ENCODE measurements around the gene HOXA2.

HOXA2 gene

DNA sequence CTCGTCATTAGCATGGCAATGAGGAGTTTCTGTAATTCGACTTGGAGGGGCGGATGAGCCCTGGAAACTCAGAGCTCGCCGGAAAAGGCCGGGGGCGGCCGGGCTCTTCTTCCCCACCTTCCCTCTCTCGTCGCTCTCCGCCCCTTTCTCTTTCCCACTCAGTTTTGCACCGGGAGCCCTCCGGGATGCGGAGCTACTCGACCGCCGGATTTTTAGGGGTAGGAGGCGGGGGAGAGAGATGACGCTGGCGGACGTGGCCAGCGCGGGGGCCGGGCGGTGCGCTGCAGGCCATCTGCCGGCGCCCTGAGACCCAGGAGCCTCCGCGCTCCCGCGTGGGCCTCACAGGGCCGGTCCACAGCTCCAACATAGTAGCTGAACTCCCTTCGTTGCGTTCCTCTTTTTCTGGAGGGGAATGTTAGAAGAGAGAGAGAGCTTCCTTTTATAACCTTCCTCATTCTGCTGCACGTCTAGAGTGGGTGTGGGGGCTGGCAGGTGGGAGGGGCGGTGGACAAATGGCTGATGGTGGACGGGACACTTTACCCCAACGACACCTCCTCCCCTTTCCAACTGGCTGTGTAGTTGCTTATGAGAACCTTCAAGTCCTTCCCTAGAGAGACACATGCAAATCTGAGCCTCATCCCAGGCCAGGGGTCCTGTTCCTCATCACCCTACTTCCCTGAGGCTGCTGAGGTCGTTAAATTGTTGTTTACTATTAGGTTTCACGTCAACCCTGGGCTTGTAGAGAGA is 5.5 kb downstream of the HOXA2 start:
- Histone ChIP-seq H3K4me1 (ENCODE audit: control insufficient read depth, low read depth, low read length) (peaks cover 24% of the 10 kb centered on the region), H3K27me3 (ENCODE audit: control insufficient read depth, insufficient read depth, low read length) (peaks cover 100% of the 10 kb centered on the region), H3K9ac (ENCODE audit: low read length) (peak overlapping the region; percentile 4), H3K9me3 (ENCODE audit: control insufficient read depth, low read depth, low read length) (no peaks in the 10 kb centered on the region), H3K27ac (ENCODE audit: low read length) (no peak overlapping the region), H3K4me3 (ENCODE audit: low read length) (peak overlapping the region; percentile 53), H3K36me3 (ENCODE audit: control insufficient read depth, low read depth, low read length) (no peaks in the 10 kb centered on the region)

DNA sequence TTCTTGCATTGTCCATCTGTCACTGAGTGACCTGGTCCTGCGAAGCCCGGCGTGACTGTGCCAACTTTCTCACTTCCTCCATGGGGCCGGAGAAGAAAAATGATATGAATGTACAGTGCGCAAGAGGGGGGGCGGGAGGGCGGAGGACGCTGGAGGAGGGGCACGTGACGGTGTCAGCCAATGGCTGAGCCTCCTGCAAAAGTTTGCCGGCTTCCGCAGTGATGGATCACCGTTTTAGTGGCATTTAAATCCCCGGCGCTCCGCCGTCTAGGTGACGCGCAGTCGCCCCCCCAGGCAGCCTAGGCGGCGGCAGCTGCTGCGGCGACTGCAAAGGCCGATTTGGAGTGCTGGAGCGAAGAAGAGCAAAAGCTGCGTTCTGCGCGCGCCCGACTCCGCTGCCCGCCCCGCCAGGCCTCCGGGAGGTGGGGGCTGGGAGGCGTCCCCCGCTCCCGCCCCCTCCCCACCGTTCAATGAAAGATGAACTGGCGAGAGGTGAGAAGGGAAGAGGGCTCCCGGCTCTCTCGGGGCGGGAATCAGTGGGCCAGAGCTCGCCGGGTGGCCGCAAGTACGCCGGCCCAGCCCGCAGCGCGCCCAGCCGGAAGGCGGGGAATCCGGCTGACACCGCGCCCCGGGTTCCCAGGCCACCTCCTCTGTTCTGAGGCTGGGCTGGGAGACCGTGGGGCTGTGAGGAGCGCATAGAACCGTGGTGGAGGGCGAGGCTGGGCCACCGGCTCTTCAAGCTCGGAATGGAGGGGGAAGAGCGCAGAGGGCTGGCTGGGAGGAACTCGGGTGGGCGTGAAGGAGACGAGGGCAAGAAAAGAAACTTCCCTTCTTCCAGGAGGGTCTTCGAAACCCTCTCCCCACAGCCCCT is 6.4 kb downstream of the HOXA2 start, which contains the start of gene HOXA1:
Gene HOXA1, minus strand, starts transcription at position 104 of the 871 bp plus-strand sequence. Its CDS starts 88 bp downstream, at position 16.
- H3K4me3 ChIP-seq (ENCODE audit: low read length) = peak within 1 kb of the TSS; percentile 53

GRCh38 chr7:27095050-27095896 is 7.2 kb downstream of the HOXA2 start:
- H3K4me1 ChIP-seq (ENCODE audit: control insufficient read depth, low read depth, low read length) = peaks cover 28% of the 10 kb centered on the region
- H3K27ac ChIP-seq (ENCODE audit: low read length) = no peak overlapping the region
- peaks cover 100% of the 10 kb centered on the region for H3K27me3 ChIP-seq (ENCODE audit: control insufficient read depth, insufficient read depth, low read length)
- H3K9me3 ChIP-seq (ENCODE audit: control insufficient read depth, low read depth, low read length) = no peaks in the 10 kb centered on the region
- no peak overlapping the region for H3K9ac ChIP-seq (ENCODE audit: low read length)
- H3K4me3 ChIP-seq (ENCODE audit: low read length) = peak overlapping the region; percentile 53
- H3K36me3 ChIP-seq (ENCODE audit: control insufficient read depth, low read depth, low read length) = no peaks in the 10 kb centered on the region

More for the DNA sequence above, 6.4 kb downstream of the HOXA2 start, which contains the start of gene HOXA1:
- no peaks in the 10 kb centered on the region for H3K9me3 ChIP-seq (ENCODE audit: control insufficient read depth, low read depth, low read length)
- H3K27me3 ChIP-seq (ENCODE audit: control insufficient read depth, insufficient read depth, low read length) = peaks cover 100% of the 10 kb centered on the region
- peak within 1 kb of the TSS; percentile 4 for H3K9ac ChIP-seq (ENCODE audit: low read length)
- H3K36me3 ChIP-seq (ENCODE audit: control insufficient read depth, low read depth, low read length) = no peaks in the 10 kb centered on the region
- peaks cover 29% of the 10 kb centered on the region for H3K4me1 ChIP-seq (ENCODE audit: control insufficient read depth, low read depth, low read length)
- H3K27ac ChIP-seq (ENCODE audit: low read length) = no peak within 1 kb of the TSS

GRCh38 chr7:27094304-27095049 is 8.0 kb downstream of the HOXA2 start:
- peaks cover 100% of the 10 kb centered on the region for H3K27me3 ChIP-seq (ENCODE audit: control insufficient read depth, insufficient read depth, low read length)
- no peak overlapping the region for H3K27ac ChIP-seq (ENCODE audit: low read length)
- H3K9me3 ChIP-seq (ENCODE audit: control insufficient read depth, low read depth, low read length) = no peaks in the 10 kb centered on the region
- H3K4me3 ChIP-seq (ENCODE audit: low read length) = no peak overlapping the region
- H3K36me3 ChIP-seq (ENCODE audit: control insufficient read depth, low read depth, low read length) = no peaks in the 10 kb centered on the region
- no peak overlapping the region for H3K9ac ChIP-seq (ENCODE audit: low read length)
- peaks cover 28% of the 10 kb centered on the region for H3K4me1 ChIP-seq (ENCODE audit: control insufficient read depth, low read depth, low read length)

- no peak overlapping the region for H3K27ac ChIP-seq (ENCODE audit: low read length)
- peaks cover 25% of the 10 kb centered on the region for H3K4me1 ChIP-seq (ENCODE audit: control insufficient read depth, low read depth, low read length)
- H3K27me3 ChIP-seq (ENCODE audit: control insufficient read depth, insufficient read depth, low read length) = peaks cover 100% of the 10 kb centered on the region
- H3K9ac ChIP-seq (ENCODE audit: low read length) = no peak overlapping the region
- H3K36me3 ChIP-seq (ENCODE audit: control insufficient read depth, low read depth, low read length) = no peaks in the 10 kb centered on the region
- no peak overlapping the region for H3K4me3 ChIP-seq (ENCODE audit: low read length)
- H3K9me3 ChIP-seq (ENCODE audit: control insufficient read depth, low read depth, low read length) = no peaks in the 10 kb centered on the region
These were observed 9.1 kb downstream of the HOXA2 start for GRCh38 chr7:27093184-27093895.

DNA sequence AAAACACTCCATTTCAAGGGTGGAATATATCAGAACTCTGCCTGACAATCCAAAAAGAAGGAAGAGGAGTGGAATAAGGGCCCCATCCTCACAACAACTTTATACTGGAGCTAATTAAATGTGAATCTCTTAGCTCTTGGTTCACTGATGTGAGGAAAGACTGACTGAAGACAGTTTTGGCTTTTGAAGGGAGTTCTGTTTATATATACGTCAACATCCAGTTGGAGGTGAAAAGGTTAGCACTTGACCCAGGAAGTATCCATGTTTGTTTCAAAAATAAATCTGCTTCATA is 9.7 kb downstream of the HOXA2 start:
- Histone ChIP-seq H3K4me3 (ENCODE audit: low read length) (no peak overlapping the region), H3K9ac (ENCODE audit: low read length) (no peak overlapping the region), H3K4me1 (ENCODE audit: control insufficient read depth, low read depth, low read length) (peaks cover 25% of the 10 kb centered on the region), H3K27me3 (ENCODE audit: control insufficient read depth, insufficient read depth, low read length) (peaks cover 100% of the 10 kb centered on the region), H3K36me3 (ENCODE audit: control insufficient read depth, low read depth, low read length) (no peaks in the 10 kb centered on the region), H3K9me3 (ENCODE audit: control insufficient read depth, low read depth, low read length) (no peaks in the 10 kb centered on the region), H3K27ac (ENCODE audit: low read length) (no peak overlapping the region)

GRCh38 chr7:27091941-27092818 is 10.3 kb downstream of the HOXA2 start:
- peaks cover 24% of the 10 kb centered on the region for H3K4me1 ChIP-seq (ENCODE audit: control insufficient read depth, low read depth, low read length)
- H3K27ac ChIP-seq (ENCODE audit: low read length) = no peak overlapping the region
- H3K27me3 ChIP-seq (ENCODE audit: control insufficient read depth, insufficient read depth, low read length) = peaks cover 100% of the 10 kb centered on the region

GRCh38 chr7:27091105-27091504 is 11.4 kb downstream of the HOXA2 start:
- Histone ChIP-seq H3K27ac (ENCODE audit: low read length) (no peak overlapping the region), H3K4me1 (ENCODE audit: control insufficient read depth, low read depth, low read length) (peaks cover 22% of the 10 kb centered on the region), H3K9me3 (ENCODE audit: control insufficient read depth, low read depth, low read length) (no peaks in the 10 kb centered on the region), H3K36me3 (ENCODE audit: control insufficient read depth, low read depth, low read length) (no peaks in the 10 kb centered on the region), H3K4me3 (ENCODE audit: low read length) (no peak overlapping the region), H3K9ac (ENCODE audit: low read length) (no peak overlapping the region), H3K27me3 (ENCODE audit: control insufficient read depth, insufficient read depth, low read length) (peaks cover 91% of the 10 kb centered on the region)

More at GRCh38 chr7:27091941-27092818, 10.3 kb downstream of the HOXA2 start:
- Histone ChIP-seq H3K36me3 (ENCODE audit: control insufficient read depth, low read depth, low read length) (no peaks in the 10 kb centered on the region), H3K9me3 (ENCODE audit: control insufficient read depth, low read depth, low read length) (no peaks in the 10 kb centered on the region), H3K4me3 (ENCODE audit: low read length) (no peak overlapping the region), H3K9ac (ENCODE audit: low read length) (no peak overlapping the region)

DNA sequence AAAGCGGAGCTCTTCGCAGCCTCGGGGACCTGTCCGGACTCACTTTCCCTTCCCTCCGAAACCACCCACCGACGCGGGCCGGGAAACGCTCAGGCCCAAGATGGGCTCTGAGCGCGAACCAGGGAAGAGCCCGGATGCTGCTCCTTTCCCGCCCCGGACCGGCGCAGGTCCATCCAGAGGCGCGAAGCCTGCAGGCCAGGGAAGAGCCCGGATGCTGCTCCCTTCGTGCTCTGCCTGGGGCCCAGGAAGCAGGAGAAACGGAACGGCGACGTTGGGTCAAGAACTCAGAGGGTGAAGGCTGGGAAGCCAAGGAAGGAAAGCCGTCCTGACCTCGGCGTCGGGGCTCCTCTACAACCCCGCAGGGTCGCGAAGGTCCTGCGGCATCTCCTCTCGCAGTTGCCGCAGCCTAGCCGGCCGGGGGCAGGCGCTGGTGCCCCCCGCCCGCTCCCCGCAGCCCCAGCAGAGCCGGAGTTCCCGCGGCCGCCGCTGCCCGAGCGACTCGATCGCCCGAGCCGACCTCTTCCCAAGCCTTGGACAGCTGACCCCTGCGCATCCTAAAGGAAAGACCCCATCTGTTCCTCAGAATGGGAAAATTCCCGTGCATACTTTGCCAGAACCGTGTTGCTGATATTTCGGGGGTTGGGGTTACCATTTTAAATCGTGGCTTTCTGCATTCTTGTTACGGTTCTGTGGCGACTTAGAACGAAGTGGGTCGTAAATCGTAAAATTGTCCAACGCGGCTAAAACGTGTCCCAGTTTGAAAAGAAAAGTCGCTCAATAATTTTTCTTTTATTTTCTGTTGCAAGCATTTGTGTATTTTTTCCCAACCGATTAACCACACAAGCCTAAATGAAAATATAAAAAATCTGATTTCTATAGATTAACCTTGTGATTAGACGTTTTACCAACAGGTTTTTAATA is 14.2 kb downstream of the HOXA2 start:
- Histone ChIP-seq H3K4me3 (ENCODE audit: low read length) (no peak overlapping the region), H3K36me3 (ENCODE audit: control insufficient read depth, low read depth, low read length) (no peaks in the 10 kb centered on the region), H3K27me3 (ENCODE audit: control insufficient read depth, insufficient read depth, low read length) (peaks cover 62% of the 10 kb centered on the region), H3K9ac (ENCODE audit: low read length) (no peak overlapping the region), H3K27ac (ENCODE audit: low read length) (no peak overlapping the region), H3K9me3 (ENCODE audit: control insufficient read depth, low read depth, low read length) (no peaks in the 10 kb centered on the region), H3K4me1 (ENCODE audit: control insufficient read depth, low read depth, low read length) (peaks cover 22% of the 10 kb centered on the region)
